HG03066 (cell line): ENCODE results near the gene MTHFR.
"Not testable (repeated sequence)": the region's sequence is repeated elsewhere in the genome, so short reads cannot be mapped to it uniquely, and the experiment has no call there.

ENCODE experiments used
- ATAC-seq: cut with Tn5 transposase; IDR thresholded peaks from one replicate; pipeline ENCODE4 v1.9.1; 2021; ENCODE audit warnings: low read depth; ENCODE audit not compliant: unreplicated experiment

Gene MTHFR

DNA sequence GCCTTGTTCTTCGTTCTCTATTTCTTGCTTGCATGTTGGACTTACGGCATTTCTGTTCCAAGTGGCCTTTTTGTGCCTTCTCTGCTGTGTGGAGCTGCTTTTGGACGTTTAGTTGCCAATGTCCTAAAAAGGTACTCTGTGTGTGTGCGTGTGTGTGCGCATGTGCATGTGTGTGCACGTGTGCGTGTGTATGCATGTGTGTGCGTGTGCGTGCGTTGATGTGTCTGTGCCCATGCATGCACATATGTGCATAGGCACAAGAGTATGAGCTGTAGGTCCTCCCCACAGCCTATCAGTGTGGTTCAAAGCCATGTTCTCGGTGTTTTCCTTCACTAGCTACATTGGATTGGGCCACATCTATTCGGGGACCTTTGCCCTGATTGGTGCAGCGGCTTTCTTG lies 28.1 kb upstream of the MTHFR start:
- ATAC-seq, result no peak

DNA sequence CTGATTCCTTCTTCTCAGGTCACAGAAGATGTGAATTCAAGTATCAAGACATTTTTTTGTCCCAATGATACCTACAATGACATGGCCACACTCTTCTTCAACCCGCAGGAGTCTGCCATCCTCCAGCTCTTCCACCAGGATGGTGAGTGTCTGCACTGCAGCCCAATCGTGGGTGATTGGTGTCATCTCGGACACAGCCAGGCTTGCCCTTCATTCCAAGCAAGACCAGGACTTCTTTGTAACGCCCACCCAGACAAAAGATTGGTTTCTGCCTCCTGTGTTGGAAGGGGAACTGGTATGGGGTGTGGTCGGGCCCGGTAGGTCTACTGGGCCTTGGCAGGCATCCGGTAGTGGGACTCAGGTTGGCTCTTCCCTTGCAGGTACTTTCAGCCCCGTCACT lies 27.7 kb upstream of the MTHFR start:
- ATAC-seq, result no peak

DNA sequence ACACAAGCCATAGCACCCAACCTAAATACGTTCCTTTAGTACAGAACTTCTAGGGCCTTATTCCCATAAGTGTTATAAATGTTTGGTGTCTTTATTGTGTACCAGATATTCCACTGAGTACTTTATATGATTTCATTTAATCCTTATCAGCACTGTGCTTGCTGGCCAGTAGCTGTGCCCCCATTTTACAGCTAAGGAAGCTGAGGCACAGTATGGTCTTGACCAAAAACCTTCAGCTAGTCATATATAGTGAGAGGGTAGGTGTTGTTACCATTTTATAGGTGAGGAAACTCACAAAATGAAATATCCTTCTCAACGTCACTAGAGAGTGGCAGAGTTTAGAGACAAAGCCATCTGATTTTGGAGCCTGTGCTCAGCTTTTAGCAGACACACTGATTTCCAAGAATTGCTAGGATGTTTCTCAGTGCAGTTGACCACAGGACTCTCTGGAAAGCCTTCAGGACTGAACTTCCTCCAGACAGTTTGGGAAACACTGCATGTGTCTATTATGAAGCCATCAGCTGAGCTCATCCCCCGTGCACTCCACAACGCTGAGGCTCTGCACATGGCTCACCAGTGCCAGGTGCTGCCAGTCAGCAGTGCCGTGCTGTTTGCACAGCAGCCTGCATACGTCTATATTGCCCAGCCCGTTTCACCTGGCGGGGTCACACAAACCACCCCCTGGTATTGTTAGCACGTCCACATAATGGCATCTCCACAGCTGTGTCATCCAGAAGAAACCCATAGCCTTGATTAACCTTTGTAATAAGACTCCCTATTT lies 26.4 kb upstream of the MTHFR start:
- ATAC-seq, result no peak

DNA sequence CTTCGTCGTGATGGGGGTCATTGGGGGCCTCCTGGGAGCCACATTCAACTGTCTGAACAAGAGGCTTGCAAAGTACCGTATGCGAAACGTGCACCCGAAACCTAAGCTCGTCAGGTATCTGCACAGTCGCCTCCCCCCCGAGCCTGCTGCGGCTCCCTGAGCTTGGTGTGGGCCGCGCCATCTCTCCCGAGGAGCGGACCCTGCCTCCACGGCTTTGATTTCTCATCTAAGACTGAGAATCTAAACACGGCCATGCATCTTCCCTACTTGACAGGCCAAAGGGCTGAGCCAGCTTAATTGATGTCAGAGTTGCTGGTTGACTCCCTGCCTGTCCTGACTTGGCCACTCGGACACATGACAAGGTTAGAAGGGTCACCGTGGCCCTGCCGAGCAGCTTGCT lies 22.7 kb upstream of the MTHFR start:
- no peak for ATAC-seq

DNA sequence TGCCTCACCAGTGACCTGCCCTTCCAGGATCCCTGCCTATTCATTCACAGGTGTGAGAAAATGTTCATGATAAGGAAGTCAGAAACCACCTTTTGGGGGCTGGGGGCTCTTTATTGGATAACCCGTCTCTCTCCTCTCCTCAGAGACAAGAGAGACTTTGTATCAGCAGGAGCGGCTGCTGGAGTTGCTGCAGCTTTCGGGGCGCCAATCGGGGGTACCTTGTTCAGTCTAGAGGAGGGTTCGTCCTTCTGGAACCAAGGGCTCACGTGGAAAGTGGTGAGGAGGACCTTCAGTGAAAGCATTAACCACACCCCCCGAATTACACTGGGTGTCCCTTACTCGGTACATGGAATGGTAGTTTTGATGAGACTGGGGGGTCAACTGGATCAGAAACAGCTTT lies 21.2 kb upstream of the MTHFR start:
- no peak for ATAC-seq

DNA sequence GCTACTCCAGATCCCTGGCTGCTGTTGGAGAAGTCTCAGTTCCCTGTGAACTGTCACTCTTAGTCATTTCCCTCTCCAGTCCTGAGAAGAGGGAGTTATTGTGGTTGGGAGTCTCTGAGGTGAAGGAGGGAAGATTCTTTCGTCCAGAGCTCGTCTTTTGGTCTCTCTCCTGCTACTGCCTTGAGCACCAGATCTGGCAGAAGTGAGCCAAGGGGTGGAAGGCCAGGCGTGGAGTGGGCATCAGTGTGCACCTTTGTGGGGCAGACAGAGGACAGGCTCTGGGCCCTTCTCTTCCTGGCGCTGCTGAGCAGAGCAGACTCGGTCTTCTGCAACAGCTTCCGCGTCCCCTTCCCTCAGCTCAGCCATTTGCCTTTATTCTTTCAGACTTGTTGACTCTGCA lies 19.4 kb upstream of the MTHFR start:
- no peak for ATAC-seq

DNA sequence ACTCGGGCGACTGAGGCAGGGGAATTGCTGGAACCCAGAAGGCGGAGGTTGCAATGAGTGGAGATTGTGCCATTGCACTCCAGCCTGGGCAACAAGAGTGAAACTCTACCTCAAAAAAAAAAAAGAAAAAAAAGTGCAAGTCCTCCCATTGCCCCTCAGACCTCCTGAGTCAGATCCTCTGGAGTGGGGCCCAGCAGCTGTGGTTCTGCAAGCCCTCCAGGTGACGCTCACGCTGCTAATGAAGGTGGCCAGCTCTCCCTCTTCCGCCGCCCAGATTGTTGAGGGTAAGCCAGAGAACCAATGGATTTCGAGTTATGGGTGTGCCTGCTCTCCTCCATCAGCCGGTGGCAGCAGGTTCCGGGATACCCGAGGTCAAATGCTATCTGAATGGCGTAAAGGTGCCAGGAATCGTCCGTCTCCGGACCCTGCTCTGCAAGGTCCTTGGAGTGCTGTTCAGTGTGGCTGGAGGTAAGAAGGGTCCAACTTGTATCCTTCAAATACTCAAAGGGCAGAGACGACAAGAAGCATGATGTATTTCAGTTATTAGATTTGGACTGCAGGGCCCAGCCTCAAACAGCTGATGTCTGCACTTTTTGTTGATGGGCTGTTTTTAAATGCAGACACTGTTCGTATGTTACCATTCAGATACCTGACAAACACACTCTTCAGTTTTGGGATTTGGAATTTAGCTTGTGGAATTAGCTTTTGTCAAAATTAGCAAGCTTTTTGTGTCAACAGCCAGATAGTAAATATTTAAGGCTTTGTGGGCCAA lies 17.8 kb upstream of the MTHFR start:
- ATAC-seq, result no peak

DNA sequence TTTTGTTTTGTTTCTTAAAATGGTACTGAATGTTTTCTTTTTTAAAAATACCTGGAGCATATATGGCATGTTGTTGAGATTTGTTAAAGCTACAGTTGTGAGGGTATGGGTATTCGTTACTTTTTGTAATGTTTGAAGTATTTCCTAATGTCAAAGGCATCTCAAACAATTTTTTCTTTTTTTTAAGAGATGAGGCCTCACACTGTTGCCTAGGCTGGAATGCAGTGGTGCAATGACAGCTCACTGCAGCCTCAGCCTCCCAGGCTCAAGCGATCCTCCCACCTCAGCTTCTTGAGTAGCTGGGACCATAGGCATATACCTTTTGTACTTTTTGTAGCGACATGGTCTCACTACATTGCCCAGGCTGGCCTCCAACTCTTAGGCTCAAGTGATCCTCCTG lies 16.3 kb upstream of the MTHFR start:
- no peak for ATAC-seq

DNA sequence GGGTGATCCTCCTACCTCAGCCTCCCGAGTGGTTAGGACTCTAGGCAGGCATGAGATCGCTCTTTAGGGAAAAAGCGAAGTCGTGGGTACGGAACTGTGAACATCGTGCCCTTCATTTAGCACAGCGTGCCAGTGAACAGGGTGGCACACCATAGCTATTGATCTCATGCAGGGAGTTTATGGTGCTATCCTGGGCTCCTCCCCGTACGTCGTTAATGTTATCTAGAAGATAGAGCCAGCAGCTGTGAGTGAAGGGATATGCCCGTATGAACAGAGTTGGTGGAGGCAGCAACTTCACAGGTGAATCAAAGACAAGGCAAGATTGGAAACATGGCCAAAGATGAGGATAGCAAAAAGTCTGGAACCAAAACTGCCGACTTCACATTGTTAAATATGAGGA lies 11.4 kb upstream of the MTHFR start:
- no peak for ATAC-seq

DNA sequence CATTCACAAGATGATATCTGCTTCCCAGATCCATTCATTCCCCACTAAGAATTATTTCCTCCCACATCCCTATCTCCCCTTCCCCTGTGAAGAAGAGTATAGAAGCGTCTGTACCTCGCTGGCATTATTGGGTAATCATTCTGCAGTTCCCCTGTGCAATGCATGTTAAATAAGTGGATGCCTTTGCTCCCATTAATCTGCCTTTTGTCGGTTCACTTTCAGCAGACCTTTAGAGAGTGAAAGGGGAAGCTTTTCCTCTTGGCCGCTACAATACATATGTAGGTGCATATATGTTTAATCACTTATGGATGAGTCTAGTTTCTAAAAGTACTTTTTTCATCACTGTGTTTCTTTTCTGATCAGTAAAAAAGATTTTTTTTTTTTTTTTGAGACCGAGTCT lies 7.3 kb upstream of the MTHFR start:
- ATAC-seq, result no peak

DNA sequence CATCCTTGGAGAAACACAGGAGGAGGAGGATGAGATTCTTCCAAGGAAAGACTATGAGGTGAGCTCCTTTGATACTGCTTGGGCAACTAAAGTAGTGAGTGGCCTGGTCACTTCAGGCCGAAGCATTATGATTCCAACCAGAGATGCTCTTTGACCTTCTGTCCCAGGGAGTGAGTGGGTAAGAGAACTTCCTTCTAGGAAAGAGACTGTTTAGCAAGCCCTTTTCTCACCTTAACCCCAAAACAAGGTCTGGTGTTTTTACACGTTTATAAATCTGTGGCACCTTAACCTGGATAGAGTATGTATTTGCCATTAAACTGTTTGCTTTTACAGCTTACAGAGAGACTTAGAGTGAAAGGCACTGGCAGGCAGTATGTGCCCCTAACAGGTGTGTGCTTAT lies 1.4 kb upstream of the MTHFR start:
- no peak for ATAC-seq

DNA sequence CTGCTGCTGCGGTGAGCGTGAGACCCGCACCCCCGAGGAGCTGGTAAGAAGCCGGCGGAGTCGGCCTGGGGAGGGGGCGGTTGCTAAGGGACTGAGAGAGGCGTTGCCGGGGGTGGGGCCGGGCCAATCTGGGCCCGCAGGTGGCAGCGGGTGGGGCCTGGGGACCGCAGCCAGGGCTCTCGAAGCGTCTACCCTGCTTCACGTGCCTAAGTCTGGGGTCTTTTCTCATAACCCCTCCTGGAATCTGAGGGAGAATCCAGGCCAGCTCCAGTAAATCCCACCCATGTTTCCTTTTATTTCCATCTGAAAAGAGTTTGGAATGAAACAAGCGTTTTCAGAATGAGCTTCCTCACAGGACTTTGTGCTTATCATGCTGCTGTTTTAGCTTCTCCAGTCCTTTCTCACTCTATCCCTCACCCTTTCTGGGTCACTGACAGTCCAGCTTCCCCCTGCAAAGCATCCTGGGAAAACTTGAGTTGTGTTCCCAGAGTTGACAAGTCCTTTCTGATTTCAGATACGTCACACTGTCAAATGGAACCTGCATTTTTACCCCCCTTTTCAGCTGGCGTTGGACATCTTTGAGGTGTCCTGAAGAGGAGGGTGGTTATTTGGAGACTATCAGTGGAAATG lies 658 bp upstream of the MTHFR start:
- peak; percentile 37 for ATAC-seq

DNA sequence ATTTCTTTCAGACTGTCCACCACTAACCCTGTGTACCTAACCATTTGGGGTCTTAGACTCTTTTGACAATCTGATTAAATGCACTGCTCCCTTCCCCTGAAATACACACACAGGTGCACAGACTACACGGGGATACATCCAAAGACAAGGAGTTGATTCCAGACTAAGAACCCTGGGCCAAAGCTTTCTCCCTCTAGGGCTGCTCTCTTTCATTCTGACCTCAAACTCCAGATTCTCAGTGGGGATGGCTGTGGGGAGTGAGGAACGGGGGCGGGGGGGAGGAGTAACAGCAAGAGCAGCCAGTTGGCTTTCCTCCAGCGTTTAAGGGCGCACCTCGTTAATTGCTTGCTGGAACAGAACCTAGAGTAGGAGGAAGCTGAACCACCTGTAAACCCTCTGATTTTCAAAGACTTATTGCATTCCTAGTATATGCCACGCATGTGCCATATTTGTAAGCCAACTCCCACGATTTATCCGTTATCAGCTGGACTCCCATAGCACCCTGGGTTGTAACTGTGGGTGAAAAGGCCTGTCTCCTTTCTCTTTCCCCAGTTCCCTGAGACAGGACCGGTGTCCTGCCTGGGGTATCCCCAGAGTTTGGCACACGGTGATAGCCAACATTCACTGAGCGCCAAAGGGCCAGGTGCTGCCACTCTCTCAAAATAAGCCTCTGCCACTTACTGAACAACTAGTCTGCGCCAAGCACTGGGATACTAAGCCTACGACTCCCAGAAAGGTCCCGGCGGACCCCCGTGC lies 920 bp downstream of the MTHFR start:
- no peak for ATAC-seq

DNA sequence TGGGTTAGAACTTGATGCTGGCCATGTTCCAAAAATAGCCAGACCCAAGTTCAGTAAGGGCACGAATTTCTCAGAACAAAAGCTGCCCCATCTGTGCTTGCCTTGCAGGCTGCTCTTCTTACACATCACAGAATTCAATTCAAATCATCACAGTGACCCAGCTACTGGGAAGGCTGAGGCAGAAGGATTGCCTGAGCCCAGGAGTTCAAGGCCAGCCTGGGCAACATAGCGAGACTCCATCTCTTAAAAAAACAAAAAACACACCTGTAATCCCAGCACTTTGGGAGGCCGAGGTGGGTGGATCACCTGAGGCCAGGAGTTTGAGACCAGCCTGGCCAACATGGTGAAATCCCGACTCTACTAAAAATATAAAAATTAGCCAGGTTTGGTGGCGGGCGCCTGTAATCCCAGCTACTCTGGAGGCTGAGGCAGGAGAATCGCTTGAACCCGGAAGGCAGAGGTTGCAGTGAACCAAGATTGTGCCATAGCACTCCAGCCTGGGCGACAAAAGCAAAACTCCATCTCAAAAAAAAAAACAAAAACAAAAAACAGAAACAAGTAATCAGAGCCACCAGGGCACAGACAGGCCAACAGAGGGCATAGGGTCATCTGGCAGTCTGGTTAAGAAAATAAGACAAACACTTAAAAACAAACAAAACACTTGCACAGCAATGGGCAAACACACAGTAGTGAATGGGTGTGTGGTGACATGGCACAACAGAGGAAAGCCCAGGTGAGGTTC lies 1.7 kb downstream of the MTHFR start:
- not testable (repeated sequence) for ATAC-seq

DNA sequence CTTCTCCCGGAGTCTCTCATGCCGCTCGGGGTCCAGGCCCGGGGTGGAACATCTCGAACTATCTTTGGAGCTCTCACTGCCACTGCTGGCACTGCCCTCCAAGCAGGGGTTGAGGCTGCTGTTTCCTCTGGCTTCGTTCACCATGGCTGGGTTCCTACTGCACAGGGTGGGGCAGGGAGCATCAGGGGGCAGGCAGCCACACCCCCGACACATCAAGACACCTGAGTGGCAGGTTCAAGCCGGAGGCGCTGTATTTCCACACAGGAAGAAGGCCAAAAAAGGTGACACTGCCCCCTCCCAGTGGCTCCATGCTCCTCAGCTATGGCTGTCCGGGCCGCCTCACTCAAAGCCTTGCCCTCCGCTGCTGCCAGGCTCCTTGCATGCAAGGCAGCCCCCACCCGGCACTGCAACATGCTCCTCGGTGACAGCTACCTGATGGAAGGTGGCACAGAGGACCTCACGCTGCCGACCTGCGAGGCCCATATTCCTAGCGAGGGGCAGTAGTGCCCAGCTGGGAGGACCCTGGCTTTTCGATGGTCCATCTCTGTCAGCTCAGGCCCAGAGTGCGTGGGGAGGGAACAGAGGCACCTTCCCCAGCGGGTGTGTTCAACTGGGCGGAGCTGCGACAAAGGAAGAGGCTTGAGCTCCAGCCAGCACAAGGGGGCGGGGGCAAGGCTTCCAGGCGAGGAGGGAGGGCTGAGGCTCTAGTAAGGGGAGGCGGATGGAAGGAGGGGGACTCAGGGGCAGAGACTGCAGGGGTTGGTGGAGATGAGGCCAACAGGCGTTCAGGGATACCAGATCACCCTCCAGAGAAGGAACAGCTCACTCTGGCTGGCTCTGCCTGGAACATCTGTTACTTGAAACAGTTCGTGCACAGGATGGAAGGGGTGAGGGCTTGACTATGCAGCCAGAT lies 2.5 kb downstream of the MTHFR start:
- ATAC-seq, result peak; percentile 33

DNA sequence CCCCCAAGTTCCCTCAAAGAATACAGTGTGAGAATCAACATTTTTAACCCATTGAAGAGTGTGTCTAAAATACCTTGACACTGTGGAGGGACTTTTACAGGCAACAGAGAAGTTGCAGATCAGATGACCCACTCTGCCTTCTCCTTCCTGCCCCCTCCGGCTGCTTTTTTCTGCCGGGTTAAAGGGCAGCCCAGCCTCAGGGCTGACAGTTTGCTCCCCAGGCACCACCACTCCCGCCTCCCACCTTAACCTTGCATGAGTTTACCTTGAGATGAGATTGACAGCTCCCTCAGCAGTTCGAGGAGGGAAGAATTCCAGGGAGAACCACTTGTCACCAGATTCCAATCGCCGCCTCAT lies 3.2 kb downstream of the MTHFR start:
- ATAC-seq, result no peak

DNA sequence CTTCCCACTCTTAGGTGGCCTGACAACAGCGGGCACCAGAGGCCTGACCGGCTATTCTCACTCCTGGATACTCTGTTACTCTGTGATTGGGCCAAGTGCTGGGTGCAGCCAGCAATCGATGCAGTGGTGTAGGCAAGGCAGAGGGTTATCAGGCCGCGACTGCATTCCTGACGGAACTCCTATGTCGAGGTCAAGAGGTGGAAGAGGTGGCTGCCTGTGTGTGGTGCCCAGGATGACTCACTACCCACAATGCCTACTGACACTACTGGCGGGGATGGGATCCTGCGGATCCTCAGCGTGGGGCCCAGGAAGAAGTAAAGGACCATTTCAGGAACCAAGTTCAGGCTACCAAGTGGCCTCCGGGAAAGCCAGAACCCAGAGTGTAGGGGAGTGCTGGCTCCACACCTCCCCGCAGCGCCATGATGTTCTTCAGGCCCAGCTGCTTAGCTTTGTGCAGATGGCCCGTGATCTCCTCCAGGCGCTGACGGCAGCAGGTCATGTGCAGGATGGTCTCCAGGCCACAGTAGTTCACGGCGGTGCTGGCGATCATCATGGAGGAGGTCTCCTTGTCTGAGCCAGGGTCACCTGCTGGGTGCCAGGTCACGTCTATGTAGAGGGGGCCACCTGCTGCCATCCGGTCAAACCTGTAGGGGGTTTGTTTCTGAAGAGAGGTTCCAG lies 4.9 kb downstream of the MTHFR start:
- ATAC-seq, result no peak

DNA sequence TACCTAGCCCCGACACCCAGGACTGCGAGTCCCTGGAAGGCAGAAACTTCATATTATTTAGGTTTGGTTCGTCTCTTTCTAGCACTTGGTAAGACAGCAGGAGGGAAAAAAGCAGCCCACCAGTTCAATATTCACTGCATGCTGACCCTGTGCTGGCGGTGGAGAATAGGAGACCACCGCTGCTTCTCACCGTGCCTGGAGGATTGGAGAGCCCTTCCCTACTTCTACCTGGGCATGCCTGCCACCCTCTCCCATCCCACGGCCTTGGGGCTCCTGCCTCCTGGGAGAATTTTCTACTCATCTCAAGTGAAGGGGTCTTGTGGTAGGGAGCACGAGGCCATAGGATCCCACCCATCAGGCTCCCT lies 5.4 kb downstream of the MTHFR start:
- no peak for ATAC-seq

DNA sequence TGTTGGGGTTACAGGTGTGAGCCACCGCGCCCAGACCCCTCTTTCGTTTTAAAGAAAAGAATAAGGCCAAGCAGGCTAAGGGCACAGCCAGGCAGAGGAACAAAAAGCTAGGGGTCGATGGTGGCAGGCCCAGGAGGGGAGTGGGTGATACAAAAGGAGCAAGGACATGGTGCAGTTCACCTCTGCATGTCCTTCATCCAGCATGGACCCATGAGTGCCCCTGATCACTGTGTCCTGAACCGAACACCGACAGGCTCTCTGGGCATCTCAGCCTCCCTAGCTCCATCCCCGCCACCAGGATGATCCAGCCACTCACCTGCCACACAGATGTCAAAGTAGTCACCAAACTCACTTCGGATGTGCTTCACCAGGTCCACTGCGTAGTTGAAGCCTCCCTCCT lies 5.9 kb downstream of the MTHFR start:
- ATAC-seq, result no peak
